Measurements from ENCODE around the gene TIAL1.

- TF ChIP-seq CTCF (IDR thresholded peaks at IDR 0.05): peak; percentile 39 to 60 (median 55)
- TF ChIP-seq POLR2A (IDR thresholded peaks at IDR 0.05): no peak
Observed at GRCh38 chr10:119608316-119609155, 11.8 kb upstream of the TIAL1 start.

All from body of pancreas (tissue), 4 donors.